Cerebellar cortex (tissue), 1 donor: ENCODE data around the gene C6orf58.
"Not testable (repeated sequence)": the region's sequence is repeated elsewhere in the genome, so short reads cannot be mapped to it uniquely, and the experiment has no call there.

ENCODE experiments used
- DNase-seq: peaks from one replicate; pipeline ENCODE4 v3.0.0-alpha.2; 2015; ENCODE audit warnings: low spot score

C6orf58 gene

GRCh38 chr6:127592964-127593363 is 16.0 kb downstream of the C6orf58 start:
- no peak for DNase-seq

- not testable (repeated sequence) for DNase-seq
These were observed 16.5 kb downstream of the C6orf58 start for GRCh38 chr6:127593456-127593855.

- DNase-seq: peak; percentile 31
These were observed 29.2 kb downstream of the C6orf58 start for GRCh38 chr6:127606131-127606562.

GRCh38 chr6:127608554-127609270 is 31.7 kb downstream of the C6orf58 start:
- DNase-seq: no peak

- no peak for DNase-seq
These were observed 41.8 kb downstream of the C6orf58 start for GRCh38 chr6:127618729-127619128.

GRCh38 chr6:127630800-127631199 is 53.8 kb downstream of the C6orf58 start:
- DNase-seq: no peak

- DNase-seq: no peak
These were observed 57.2 kb downstream of the C6orf58 start for GRCh38 chr6:127634178-127634577.

GRCh38 chr6:127635091-127635490 is 58.1 kb downstream of the C6orf58 start:
- DNase-seq: no peak

- no peak for DNase-seq
These were observed 60.9 kb downstream of the C6orf58 start for GRCh38 chr6:127637830-127638409.
